Sigmoid colon (tissue), 4 donors: Measurements from ENCODE around the gene FAM135A.
"Not testable (repeated sequence)": the region's sequence is repeated elsewhere in the genome, so short reads cannot be mapped to it uniquely, and the experiment has no call there.

Experiments
- EP300 ChIP-seq, 4 donors: sonication (generic); formaldehyde crosslinking; IDR thresholded peaks; one replicate each; pipeline ENCODE4 v1.6.1; 2017; ENCODE audit warnings: antibody characterized with exemption in 4 of 4
- POLR2A ChIP-seq, 2 donors: fragments of 450-650 bp; IDR thresholded peaks; one replicate each; pipeline ENCODE4 v1.6.1; 2016; ENCODE audit warnings: antibody characterized with exemption in 2 of 2, mild to moderate bottlenecking in 2 of 2, moderate library complexity in 2 of 2
- POLR2AphosphoS5 ChIP-seq, 4 donors: sonication (generic); formaldehyde crosslinking; IDR thresholded peaks; one replicate each; pipeline ENCODE4 v1.6.1; 2017; ENCODE audit warnings: antibody characterized with exemption in 4 of 4
- TF ChIP-seq, protein P1 (sequence below), 4 experiments: fragments of 450-650 bp in 3 of 4; fragments of 200-600 bp in 1 of 4; IDR thresholded peaks; one replicate each; pipeline ENCODE4 v1.5.1; 2016 to 2019; ENCODE audit warnings: antibody characterized with exemption in 4 of 4, mild to moderate bottlenecking in 3 of 4, moderate library complexity in 2 of 4

GRCh38 chr6:70552286-70552940, 139.1 kb downstream of the FAM135A start:
- not testable (repeated sequence) for TF ChIP-seq POLR2A, EP300, POLR2AphosphoS5 (IDR thresholded peaks at IDR 0.05)
- TF ChIP-seq, protein P1, sequence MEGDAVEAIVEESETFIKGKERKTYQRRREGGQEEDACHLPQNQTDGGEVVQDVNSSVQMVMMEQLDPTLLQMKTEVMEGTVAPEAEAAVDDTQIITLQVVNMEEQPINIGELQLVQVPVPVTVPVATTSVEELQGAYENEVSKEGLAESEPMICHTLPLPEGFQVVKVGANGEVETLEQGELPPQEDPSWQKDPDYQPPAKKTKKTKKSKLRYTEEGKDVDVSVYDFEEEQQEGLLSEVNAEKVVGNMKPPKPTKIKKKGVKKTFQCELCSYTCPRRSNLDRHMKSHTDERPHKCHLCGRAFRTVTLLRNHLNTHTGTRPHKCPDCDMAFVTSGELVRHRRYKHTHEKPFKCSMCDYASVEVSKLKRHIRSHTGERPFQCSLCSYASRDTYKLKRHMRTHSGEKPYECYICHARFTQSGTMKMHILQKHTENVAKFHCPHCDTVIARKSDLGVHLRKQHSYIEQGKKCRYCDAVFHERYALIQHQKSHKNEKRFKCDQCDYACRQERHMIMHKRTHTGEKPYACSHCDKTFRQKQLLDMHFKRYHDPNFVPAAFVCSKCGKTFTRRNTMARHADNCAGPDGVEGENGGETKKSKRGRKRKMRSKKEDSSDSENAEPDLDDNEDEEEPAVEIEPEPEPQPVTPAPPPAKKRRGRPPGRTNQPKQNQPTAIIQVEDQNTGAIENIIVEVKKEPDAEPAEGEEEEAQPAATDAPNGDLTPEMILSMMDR (IDR thresholded peaks at IDR 0.05), result not testable (repeated sequence)
